Neural crest cell (in vitro differentiated cells): ENCODE data around the gene HDDC2. TPM values are rescaled to one million over a fixed set of nuclear protein-coding genes. Genes with fewer than 3 reads are reported as not detected.

Source experiments
- DNase-seq: peaks from one replicate; pipeline ENCODE4 v3.0.0; 2021; ENCODE audit warnings: low read depth, mixed read lengths, low spot score
- H3K27ac Mint-ChIP-seq: one replicate; pipeline ENCODE4 v1.8.0; 2021; ENCODE audit warnings: mild to moderate bottlenecking, mixed read lengths; ENCODE audit not compliant: unreplicated experiment
- H3K27me3 Mint-ChIP-seq: 2 replicates; pipeline ENCODE4 v1.8.0; 2021; ENCODE audit warnings: low read depth, mild to moderate bottlenecking, mixed read lengths
- H3K36me3 Mint-ChIP-seq: 2 replicates; pipeline ENCODE4 v1.8.0; 2021; ENCODE audit warnings: low read depth, mild to moderate bottlenecking, mixed read lengths
- H3K4me1 Mint-ChIP-seq: 2 replicates; pipeline ENCODE4 v1.8.0; 2021; ENCODE audit warnings: mixed read lengths
- H3K4me3 Mint-ChIP-seq: one replicate; pipeline ENCODE4 v1.8.0; 2021; ENCODE audit warnings: mild to moderate bottlenecking, mixed read lengths
- H3K9me3 Mint-ChIP-seq: 2 replicates; pipeline ENCODE4 v1.8.0; 2021; ENCODE audit warnings: mixed read lengths
- CTCF ChIP-seq: fragments of 200-600 bp; sonication (generic); conservative IDR thresholded peaks from 2 replicates; pipeline ENCODE4 v1.5.0; 2021; ENCODE audit warnings: antibody characterized with exemption, mild to moderate bottlenecking
- total RNA-seq: library from RNA; stranded (reverse); gene quantifications from 2 replicates; pipeline ENCODE4 v1.2.1, GENCODE V29; 2021

HDDC2 gene
- total RNA-seq, 1 donor from 2014 or later, result 103 TPM

DNA sequence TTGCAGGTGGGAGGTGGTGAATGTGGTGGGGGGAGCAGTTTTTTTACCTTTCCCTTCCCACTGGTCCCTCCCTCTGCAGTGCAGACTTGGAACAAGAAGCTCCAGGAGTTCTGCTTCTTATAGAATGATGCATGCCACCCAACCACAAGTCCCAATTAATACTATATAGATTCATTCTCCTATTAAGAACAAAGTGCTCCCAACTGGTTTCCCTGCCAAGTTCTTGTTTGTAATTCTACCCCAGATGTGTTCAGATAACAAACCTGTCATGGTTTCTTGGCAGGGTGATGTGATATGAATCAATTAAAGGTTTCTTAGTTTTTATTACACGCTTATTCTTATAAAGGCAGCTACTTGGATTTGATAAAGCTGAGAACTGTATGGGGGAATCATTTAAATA, 23.9 kb downstream of the HDDC2 start:
- Mint-ChIP-seq H3K9me3 (peaks cover 5% of the 10 kb centered on the region), H3K4me1 (no peaks in the 10 kb centered on the region), H3K27ac (no peak overlapping the region), H3K4me3 (no peak overlapping the region), H3K27me3 (no peaks in the 10 kb centered on the region), H3K36me3 (peaks cover 43% of the 10 kb centered on the region)
- no peak for TF ChIP-seq CTCF
- DNase-seq, result no peak

DNA sequence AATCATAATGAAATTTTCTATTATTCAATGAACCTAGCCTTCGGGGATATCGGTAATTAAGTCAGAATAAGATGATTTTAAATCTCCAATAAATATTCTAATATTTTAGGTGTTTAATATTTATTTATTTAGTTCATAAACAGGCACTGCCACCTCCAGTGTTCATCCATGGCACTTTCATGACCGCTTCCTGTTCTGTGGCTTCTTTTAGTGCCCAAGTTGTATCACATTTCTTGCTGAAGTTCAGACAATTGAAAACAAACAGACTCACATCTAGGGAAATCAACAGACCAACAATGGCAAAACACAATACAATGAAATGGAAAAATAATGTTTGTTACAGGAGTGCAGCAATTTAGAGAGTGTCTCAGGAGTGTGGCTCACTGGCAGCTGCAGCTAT, 26.0 kb downstream of the HDDC2 start:
- Mint-ChIP-seq H3K9me3 (no peaks in the 10 kb centered on the region), H3K27ac (no peak overlapping the region), H3K4me3 (no peak overlapping the region), H3K4me1 (no peaks in the 10 kb centered on the region), H3K36me3 (peaks cover 35% of the 10 kb centered on the region), H3K27me3 (no peaks in the 10 kb centered on the region)
- no peak for DNase-seq
- TF ChIP-seq CTCF, result no peak

DNA sequence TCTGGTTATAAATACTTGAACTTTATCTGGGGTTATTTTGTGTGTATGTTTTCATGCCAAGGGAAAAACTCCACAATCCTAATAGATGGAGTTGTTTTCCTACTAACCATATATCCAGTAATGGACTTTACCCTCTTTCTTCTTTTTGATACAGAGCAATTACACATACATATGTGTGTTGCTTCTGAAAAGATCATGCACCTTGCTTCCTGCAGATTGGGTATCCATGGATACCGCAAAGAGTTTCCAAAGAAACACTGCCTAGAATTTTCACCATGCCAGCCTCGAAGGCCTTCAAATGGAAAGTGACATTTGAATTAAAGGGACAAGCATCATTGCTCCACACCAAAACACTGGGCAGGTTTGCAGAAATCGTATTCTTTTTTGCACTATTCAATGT, 26.8 kb downstream of the HDDC2 start:
- Mint-ChIP-seq H3K36me3 (peaks cover 33% of the 10 kb centered on the region), H3K27me3 (no peaks in the 10 kb centered on the region), H3K27ac (no peak overlapping the region)

DNA sequence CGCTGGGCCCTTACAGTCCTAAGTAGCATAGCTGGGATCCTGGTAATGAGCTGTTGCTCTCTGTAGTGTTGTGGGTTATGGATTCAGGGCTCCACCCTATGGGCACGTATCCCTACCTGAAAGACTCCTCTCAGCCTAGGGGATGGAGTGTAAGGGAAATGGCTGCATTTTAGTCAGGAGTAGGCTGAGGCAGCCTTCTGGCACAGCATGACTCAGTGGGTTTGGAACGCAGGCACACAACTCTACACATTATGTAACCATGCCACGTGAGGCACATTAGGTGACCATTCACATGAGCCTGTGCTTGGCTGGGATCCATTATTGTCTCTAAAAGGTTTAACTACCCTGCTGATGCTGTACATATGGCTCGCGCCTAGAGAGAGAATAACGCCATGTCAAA, 27.8 kb downstream of the HDDC2 start:
- TF ChIP-seq CTCF, result no peak
- Mint-ChIP-seq H3K27me3 (no peaks in the 10 kb centered on the region), H3K36me3 (peaks cover 30% of the 10 kb centered on the region), H3K27ac (no peak overlapping the region), H3K4me1 (no peaks in the 10 kb centered on the region), H3K4me3 (no peak overlapping the region), H3K9me3 (no peaks in the 10 kb centered on the region)
- no peak for DNase-seq

More for the DNA sequence above, 26.8 kb downstream of the HDDC2 start:
- no peak for TF ChIP-seq CTCF
- H3K4me1 Mint-ChIP-seq, result no peaks in the 10 kb centered on the region
- no peaks in the 10 kb centered on the region for H3K9me3 Mint-ChIP-seq
- no peak for DNase-seq
- no peak overlapping the region for H3K4me3 Mint-ChIP-seq

GRCh38 chr6:125273251-125273650, 28.5 kb downstream of the HDDC2 start:
- no peak for TF ChIP-seq CTCF
- Mint-ChIP-seq H3K4me1 (no peaks in the 10 kb centered on the region), H3K27me3 (no peaks in the 10 kb centered on the region), H3K4me3 (no peak overlapping the region), H3K36me3 (peaks cover 26% of the 10 kb centered on the region), H3K9me3 (no peaks in the 10 kb centered on the region), H3K27ac (no peak overlapping the region)
- DNase-seq, result no peak
